PC-3 (cell line): ENCODE data around the gene EVA1A. TPM values are rescaled to one million over a fixed set of nuclear protein-coding genes. Genes with fewer than 3 reads are reported as not detected.

ENCODE experiments used
- ATAC-seq: fragments of 200-7000 bp; cut with Tn5 transposase; 2 replicates; pipeline ENCODE4 v1.9.1; 2020; ENCODE audit warnings: mild to moderate bottlenecking, moderate library complexity
- BruUV-seq: library from RNA; stranded (reverse); fragments of 400-500 nt; replicated peaks from 2 replicates; lab custom pipeline; 2021; lab: Mats Ljungman, UMichigan
- CTCF ChIA-PET: fragments of 300-600 bp; sonication (Branson Sonifier 250); formaldehyde crosslinking; loops from one replicate; lab custom pipeline; 2022; ENCODE audit warnings: antibody characterized with exemption; lab: Charles Lee
- POLR2A ChIA-PET: fragments of 300-600 bp; sonication (Branson Sonifier 250); formaldehyde crosslinking; loops from one replicate; lab custom pipeline; 2022; ENCODE audit warnings: antibody characterized with exemption; ENCODE audit not compliant: unreplicated experiment; lab: Charles Lee
- DNase-seq: peaks from one replicate; pipeline ENCODE4 v3.0.0-alpha.2; 2015
- H2AFZ ChIP-seq: fragments of 300-600 bp; sonication (generic); 2 replicates; pipeline ENCODE4 v1.6.0; 2016; ENCODE audit warnings: antibody characterized with exemption, low read length
- H3F3A ChIP-seq: fragments of 300-600 bp; sonication (generic); one replicate; pipeline ENCODE4 v1.6.0; 2017; ENCODE audit warnings: antibody characterized with exemption, low read length, control low read depth, mild to moderate bottlenecking; ENCODE audit not compliant: unreplicated experiment
- H3K27ac ChIP-seq: fragments of 300-600 bp; sonication (generic); 2 replicates; pipeline ENCODE4 v1.5.1; 2016; ENCODE audit warnings: mild to moderate bottlenecking, low read length
- H3K27me3 ChIP-seq: fragments of 300-600 bp; sonication (generic); 2 replicates; pipeline ENCODE4 v1.6.1; 2016; ENCODE audit warnings: low read length, mixed read lengths
- H3K36me3 ChIP-seq: fragments of 300-600 bp; sonication (generic); 2 replicates; pipeline ENCODE4 v1.6.1; 2016; ENCODE audit warnings: low read depth, mixed run types, low read length, mixed read lengths
- H3K4me1 ChIP-seq: fragments of 300-600 bp; sonication (generic); 2 replicates; pipeline ENCODE4 v1.5.1; 2016; ENCODE audit warnings: low read length; ENCODE audit not compliant: insufficient read depth
- H3K4me2 ChIP-seq: fragments of 300-600 bp; sonication (generic); 2 replicates; pipeline ENCODE4 v1.6.0; 2016; ENCODE audit warnings: low read length
- H3K4me3 ChIP-seq: fragments of 300-600 bp; sonication (generic); 2 replicates; pipeline ENCODE4 v1.5.1; 2016; ENCODE audit warnings: mild to moderate bottlenecking, low read length, mixed read lengths
- H3K79me2 ChIP-seq: fragments of 300-600 bp; sonication (generic); 2 replicates; pipeline ENCODE4 v1.6.1; 2017; ENCODE audit warnings: low read length, mixed read lengths
- H3K9ac ChIP-seq: fragments of 300-600 bp; sonication (generic); 2 replicates; pipeline ENCODE4 v1.6.0; 2016; ENCODE audit warnings: mild to moderate bottlenecking, low read length
- H3K9me2 ChIP-seq: fragments of 300-600 bp; sonication (generic); replicated peaks from 2 replicates; pipeline ENCODE4 v1.6.1; 2016; ENCODE audit warnings: mixed run types, low read length, mixed read lengths
- H3K9me3 ChIP-seq: fragments of 300-600 bp; sonication (generic); 2 replicates; pipeline ENCODE4 v1.6.1; 2016; ENCODE audit warnings: low read length, mixed read lengths
- H4K20me1 ChIP-seq: fragments of 300-600 bp; sonication (generic); 2 replicates; pipeline ENCODE4 v1.6.1; 2016; ENCODE audit warnings: low read length, mixed read lengths
- CTCF ChIP-seq: fragments of 300-600 bp; sonication (generic); conservative IDR thresholded peaks from 2 replicates; pipeline ENCODE4 v1.5.1; 2017; ENCODE audit warnings: antibody characterized with exemption, low read depth, mild to moderate bottlenecking, low read length
- EZH2 ChIP-seq: fragments of 300-600 bp; sonication (generic); IDR thresholded peaks from one replicate; pipeline ENCODE4 v1.6.1; 2017; ENCODE audit warnings: antibody characterized with exemption, mild to moderate bottlenecking, low read length; ENCODE audit not compliant: unreplicated experiment
- EZH2phosphoT487 ChIP-seq: fragments of 300-600 bp; sonication (generic); IDR thresholded peaks from 2 replicates; pipeline ENCODE4 v1.6.1; 2018; ENCODE audit warnings: mild to moderate bottlenecking, antibody characterized with exemption, low read length, borderline replicate concordance
- intact Hi-C: fragments of 100-400 bp; cut with micrococcal nuclease; formaldehyde crosslinking; loops from 2 replicates; pipeline ENCODE4 v1.9.0; 2023
- total RNA-seq: library from RNA; depleted of rRNA; stranded (reverse); fragments of >200 nt; gene quantifications from 2 replicates; pipeline ENCODE4 v1.2.3, GENCODE V29; 2014

EVA1A gene
- total RNA-seq, 1 experiment from 2014 or later, result 48.9 TPM

DNA sequence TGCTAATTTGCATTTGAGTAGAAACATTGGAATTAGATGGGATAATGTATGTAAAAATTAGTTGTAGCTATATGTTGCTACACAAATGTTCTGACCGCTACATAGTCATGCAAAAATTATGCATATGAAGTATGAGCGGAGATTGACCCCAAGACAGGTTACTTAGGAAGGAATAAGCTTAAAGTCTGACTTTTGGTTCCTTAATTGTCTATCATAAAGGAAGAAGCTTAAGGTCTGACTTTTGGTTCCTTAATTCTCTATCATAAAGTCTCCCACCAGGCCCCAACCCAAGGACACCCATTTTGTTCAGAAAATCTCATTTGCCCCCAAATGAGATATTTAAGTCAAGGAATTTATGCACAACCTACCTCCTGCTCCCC is 106.5 kb downstream of the EVA1A start:
- Histone ChIP-seq H3K4me2 (no peak overlapping the region), H3K36me3 (no peaks in the 10 kb centered on the region), H3K4me1 (peaks cover 7% of the 10 kb centered on the region; the same call in 1 of the 2 replicates), H3K79me2 (no peaks in the 10 kb centered on the region), H3K4me3 (no peak overlapping the region), H3K27ac (no peak overlapping the region), H2AFZ (no peak overlapping the region), H3F3A (no peaks in the 10 kb centered on the region), H3K27me3 (no peaks in the 10 kb centered on the region), H3K9me2 (no peaks in the 10 kb centered on the region), H3K9me3 (no peaks in the 10 kb centered on the region), H3K9ac (no peak overlapping the region), H4K20me1 (no peaks in the 10 kb centered on the region)
- ATAC-seq (no peak), DNase-seq (no peak)
- no TSS peak for BruUV-seq
- CTCF ChIA-PET, result no interaction called here
- intact Hi-C loops, result no loop called here
- POLR2A ChIA-PET, result no interaction called here
- TF ChIP-seq EZH2phosphoT487, result no peak
- no peak for TF ChIP-seq EZH2
- no peak for TF ChIP-seq CTCF

DNA sequence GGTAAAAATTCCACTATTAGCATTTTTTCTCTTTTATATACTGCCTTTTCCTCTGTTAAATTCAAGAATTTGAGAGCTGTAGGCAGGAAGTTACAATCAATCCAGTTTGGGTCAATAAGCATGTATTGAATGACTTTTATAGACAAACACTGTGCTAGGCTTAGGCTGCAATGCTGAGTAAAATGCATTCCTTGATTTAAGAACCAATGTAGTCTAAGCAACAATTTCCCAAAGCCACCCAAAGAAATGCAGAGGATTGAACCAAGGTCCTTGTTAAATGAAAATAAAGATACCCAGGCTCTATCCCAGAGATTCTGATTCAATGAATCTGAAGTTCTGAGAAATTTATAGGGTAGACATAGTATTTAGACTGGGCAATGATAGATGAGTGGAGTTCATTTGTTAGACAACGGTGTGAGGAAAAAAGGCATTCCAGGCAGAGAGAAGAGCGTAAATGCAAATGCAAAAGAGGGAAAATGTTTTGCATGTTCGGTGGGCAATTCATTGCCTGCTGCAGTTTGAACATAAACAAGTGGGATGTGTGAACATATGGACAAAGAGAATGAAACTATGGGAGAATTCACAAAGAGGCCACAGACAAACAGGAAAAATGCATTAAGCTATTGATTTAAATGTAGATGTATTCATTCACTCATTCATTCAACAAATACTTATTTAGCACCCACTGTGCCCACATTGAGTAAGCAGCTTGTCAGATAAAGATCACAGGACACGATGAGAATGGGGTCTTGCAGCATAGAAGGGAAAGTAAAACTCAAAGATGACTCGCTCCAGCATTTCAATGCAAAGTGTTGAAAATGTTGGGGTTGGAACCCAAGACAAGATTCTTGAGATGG is 107.1 kb downstream of the EVA1A start:
- H3K4me2 ChIP-seq, result no peak overlapping the region
- H2AFZ ChIP-seq, result no peak overlapping the region
- POLR2A ChIA-PET, result no interaction called here
- intact Hi-C loops, result no loop called here
- H3K27me3 ChIP-seq, result no peaks in the 10 kb centered on the region
- H3K9me3 ChIP-seq, result no peaks in the 10 kb centered on the region
- TF ChIP-seq EZH2 (no peak), EZH2phosphoT487 (no peak)
- H3K79me2 ChIP-seq, result no peaks in the 10 kb centered on the region
- H4K20me1 ChIP-seq, result no peaks in the 10 kb centered on the region
- H3K27ac ChIP-seq, result no peak overlapping the region
- ATAC-seq (no peak), DNase-seq (no peak)
- H3K36me3 ChIP-seq, result no peaks in the 10 kb centered on the region
- H3K4me1 ChIP-seq, result peaks cover 6% of the 10 kb centered on the region; the same call in 1 of the 2 replicates
- BruUV-seq, result no TSS peak
- H3F3A ChIP-seq, result no peaks in the 10 kb centered on the region
- no peaks in the 10 kb centered on the region for H3K9me2 ChIP-seq
- H3K9ac ChIP-seq, result no peak overlapping the region
- H3K4me3 ChIP-seq, result no peak overlapping the region
- CTCF ChIA-PET, result no interaction called here

DNA sequence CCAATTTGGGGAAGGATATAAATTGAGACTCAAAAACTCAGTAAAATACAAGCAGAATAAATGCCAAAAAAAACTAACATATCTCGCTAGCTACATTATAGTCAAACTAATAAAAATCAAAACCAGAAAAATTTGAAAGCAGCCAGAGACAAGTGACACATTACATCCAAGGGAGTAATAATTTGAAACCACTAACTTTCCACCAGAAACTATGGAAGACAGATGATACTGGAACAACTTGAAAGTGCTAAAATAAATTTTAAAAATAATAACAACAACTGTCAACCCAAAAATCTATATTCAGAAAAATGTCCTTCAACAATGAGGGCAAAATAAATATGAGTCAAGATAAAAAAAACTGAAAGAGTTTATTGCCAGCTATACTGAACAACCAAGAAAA is 110.7 kb downstream of the EVA1A start:
- Histone ChIP-seq H3K9ac (no peak overlapping the region), H3F3A (no peaks in the 10 kb centered on the region), H3K4me1 (no peaks in the 10 kb centered on the region), H3K4me3 (no peak overlapping the region), H2AFZ (no peak overlapping the region), H3K27ac (no peak overlapping the region), H4K20me1 (no peaks in the 10 kb centered on the region), H3K36me3 (no peaks in the 10 kb centered on the region), H3K9me3 (no peaks in the 10 kb centered on the region), H3K9me2 (no peaks in the 10 kb centered on the region), H3K4me2 (no peak overlapping the region), H3K27me3 (no peaks in the 10 kb centered on the region), H3K79me2 (no peaks in the 10 kb centered on the region)
- ChIA-PET CTCF (no interaction called here), POLR2A (no interaction called here)
- no TSS peak for BruUV-seq
- intact Hi-C loops, result no loop called here
- ATAC-seq (no peak), DNase-seq (no peak)
- no peak for TF ChIP-seq EZH2
- TF ChIP-seq EZH2phosphoT487, result no peak
- no peak for TF ChIP-seq CTCF
